H1 (cell line): ENCODE results near the gene ALPP. TPM values are rescaled to one million over a fixed set of nuclear protein-coding genes. Genes with fewer than 3 reads are reported as not detected.

Experiments used
- CTCF ChIA-PET: fragments of 300-600 bp; sonication (Branson Sonifier 250); formaldehyde crosslinking; loops from one replicate; lab custom pipeline; 2021; ENCODE audit not compliant: partially characterized antibody; lab: Charles Lee
- POLR2A ChIA-PET: fragments of 300-600 bp; sonication (Branson Sonifier 250); formaldehyde crosslinking; loops from one replicate; lab custom pipeline; 2021; ENCODE audit warnings: inconsistent platforms; ENCODE audit not compliant: partially characterized antibody; lab: Charles Lee
- DNase-seq, 2 experiments: peaks; one replicate each; pipeline versions ENCODE4 v3.0.0 to v3.0.0-alpha.2; 2010 to 2022; ENCODE audit warnings: low spot score in 2 of 2, low read depth in 1 of 2, mixed read lengths in 1 of 2
- FAIRE-seq: peaks from 2 replicates; lab custom pipeline; 2011; peaks lifted over from hg19 to GRCh38; lab: Jason Lieb, UNC
- H2AFZ ChIP-seq: 2 replicates; pipeline ENCODE4 v1.8.1; 2012; ENCODE audit warnings: low read length, inconsistent platforms
- H2AK5ac ChIP-seq: 2 replicates; pipeline ENCODE4 v1.6.1; 2013; ENCODE audit warnings: low read depth, low read length
- H2BK120ac ChIP-seq: replicated peaks from 2 replicates; pipeline ENCODE3; 2013; ENCODE audit warnings: low read depth, low read length, inconsistent platforms
- H2BK12ac ChIP-seq: 2 replicates; pipeline ENCODE4 v1.6.1; 2013; ENCODE audit warnings: low read depth, low read length
- H2BK15ac ChIP-seq: 2 replicates; pipeline ENCODE4 v1.6.1; 2013; ENCODE audit warnings: low read length
- H2BK20ac ChIP-seq: 2 replicates; pipeline ENCODE4 v1.6.1; 2013; ENCODE audit warnings: low read length
- H2BK5ac ChIP-seq: 2 replicates; pipeline ENCODE4 v1.6.1; 2013; ENCODE audit warnings: low read depth, low read length
- H3K14ac ChIP-seq: 2 replicates; pipeline ENCODE4 v1.6.1; 2013; ENCODE audit warnings: inconsistent platforms; ENCODE audit not compliant: insufficient read length
- H3K18ac ChIP-seq: 2 replicates; pipeline ENCODE4 v1.6.1; 2013; ENCODE audit warnings: low read length; ENCODE audit errors: extremely low read depth
- H3K23ac ChIP-seq: 2 replicates; pipeline ENCODE4 v1.6.1; 2013; ENCODE audit warnings: inconsistent platforms; ENCODE audit not compliant: insufficient read length
- H3K23me2 ChIP-seq: 2 replicates; pipeline ENCODE4 v1.6.1; 2013; ENCODE audit warnings: low read depth, low read length
- H3K27ac ChIP-seq: 2 replicates; pipeline ENCODE4 v1.6.1; 2011; ENCODE audit warnings: low read depth, low read length, inconsistent platforms
- H3K27me3 ChIP-seq, 4 experiments: replicated peaks in 1 of 4; 1 replicate in 1 of 4; 2 replicates in 3 of 4; pipeline versions ENCODE4 v1.6.1 to v1.8.1; 2011 to 2013; ENCODE audit warnings: low read length in 3 of 4, mild to moderate bottlenecking in 3 of 4, inconsistent platforms in 2 of 4, mixed read lengths in 2 of 4, moderate library complexity in 1 of 4; ENCODE audit not compliant: control insufficient read depth in 3 of 4, insufficient read depth in 3 of 4; ENCODE audit errors: extremely low read depth in 1 of 4
- H3K36me3 ChIP-seq, 4 experiments: 2 replicates each; pipeline versions ENCODE4 v1.6.1 to v1.8.1; 2011 to 2013; ENCODE audit warnings: mild to moderate bottlenecking in 4 of 4, low read length in 3 of 4, moderate library complexity in 2 of 4, control low read depth in 1 of 4, inconsistent platforms in 1 of 4; ENCODE audit not compliant: insufficient read depth in 4 of 4, control insufficient read depth in 2 of 4
- H3K4ac ChIP-seq: replicated peaks from 2 replicates; pipeline ENCODE3; 2013; ENCODE audit warnings: low read length, low read depth, mixed read lengths, inconsistent platforms; ENCODE audit not compliant: insufficient read length
- H3K4me1 ChIP-seq, 4 experiments: replicated peaks in 1 of 4; 1 replicate in 1 of 4; 2 replicates in 3 of 4; pipeline versions ENCODE4 v1.6.1 to v1.8.1; 2011 to 2013; ENCODE audit warnings: low read length in 3 of 4, inconsistent platforms in 2 of 4, mixed read lengths in 1 of 4; ENCODE audit not compliant: insufficient read depth in 4 of 4, control insufficient read depth in 3 of 4
- H3K4me2 ChIP-seq, 2 experiments: 2 replicates each; pipeline versions ENCODE4 v1.6.1 to v1.8.1; 2011 to 2013; ENCODE audit warnings: low read depth in 2 of 2, low read length in 2 of 2, control low read depth in 1 of 2, inconsistent platforms in 1 of 2, mild to moderate bottlenecking in 1 of 2; ENCODE audit not compliant: insufficient read depth in 1 of 2
- H3K4me3 ChIP-seq, 4 experiments: fragments of 200-600, 300-600 bp in 1 of 4; sonication (generic), shearing (Covaris generic), sonication (Bioruptor Twin) in 1 of 4; 2 replicates each; pipeline versions ENCODE4 v1.5.1 to v1.8.1; 2011 to 2016; ENCODE audit warnings: low read length in 4 of 4, low read depth in 3 of 4, control low read depth in 2 of 4, inconsistent platforms in 2 of 4, mild to moderate bottlenecking in 2 of 4, mixed read lengths in 1 of 4, moderate library complexity in 1 of 4; ENCODE audit not compliant: insufficient read depth in 2 of 4; ENCODE audit errors: extremely low read depth in 1 of 4
- H3K56ac ChIP-seq: replicated peaks from 2 replicates; pipeline ENCODE3; 2013; ENCODE audit warnings: low read depth, mild to moderate bottlenecking, mixed read lengths, low read length, inconsistent platforms; ENCODE audit not compliant: insufficient read length
- H3K79me1 ChIP-seq: 2 replicates; pipeline ENCODE4 v1.6.1; 2013; ENCODE audit warnings: low read depth, low read length, control low read depth
- H3K79me2 ChIP-seq, 2 experiments: 2 replicates each; pipeline versions ENCODE4 v1.6.1 to v1.8.1; 2012 to 2013; ENCODE audit warnings: low read length in 2 of 2, mild to moderate bottlenecking in 2 of 2, inconsistent platforms in 1 of 2; ENCODE audit not compliant: insufficient read depth in 2 of 2, control insufficient read depth in 1 of 2
- H3K9ac ChIP-seq, 4 experiments: replicated peaks in 1 of 4; 1 replicate in 1 of 4; 2 replicates in 3 of 4; pipeline versions ENCODE4 v1.6.1 to v1.8.1; 2011 to 2013; ENCODE audit warnings: low read depth in 3 of 4, low read length in 3 of 4, control low read depth in 2 of 4, mild to moderate bottlenecking in 2 of 4, moderate library complexity in 2 of 4, inconsistent platforms in 1 of 4; ENCODE audit errors: extremely low read depth in 1 of 4
- H3K9me3 ChIP-seq, 2 experiments: 2 replicates each; pipeline versions ENCODE4 v1.6.1 to v1.8.1; 2012 to 2013; ENCODE audit warnings: mild to moderate bottlenecking in 2 of 2, moderate library complexity in 2 of 2, control low read depth in 1 of 2, inconsistent platforms in 1 of 2, low read depth in 1 of 2, low read length in 1 of 2, mixed read lengths in 1 of 2; ENCODE audit not compliant: insufficient read depth in 2 of 2
- H4K20me1 ChIP-seq, 2 experiments: replicated peaks in 1 of 2; 2 replicates each; pipeline versions ENCODE3 to v1.8.1; 2011 to 2013; ENCODE audit warnings: inconsistent platforms in 2 of 2, low read length in 2 of 2, mild to moderate bottlenecking in 1 of 2; ENCODE audit not compliant: insufficient read depth in 2 of 2, control insufficient read depth in 1 of 2
- H4K5ac ChIP-seq: 2 replicates; pipeline ENCODE4 v1.6.1; 2013; ENCODE audit warnings: low read length, low read depth, mixed read lengths, inconsistent platforms; ENCODE audit not compliant: insufficient read length
- H4K8ac ChIP-seq: 2 replicates; pipeline ENCODE4 v1.8.0; 2013; ENCODE audit warnings: mild to moderate bottlenecking, moderate library complexity, low read length, inconsistent platforms; ENCODE audit not compliant: insufficient read depth; ENCODE audit errors: extremely low read depth
- H4K91ac ChIP-seq: replicated peaks from 2 replicates; pipeline ENCODE3; 2013; ENCODE audit warnings: low read length, mixed read lengths, inconsistent platforms; ENCODE audit not compliant: insufficient read length
- ATF2 ChIP-seq: IDR thresholded peaks from 2 replicates; pipeline ENCODE4 v1.6.1; 2012; ENCODE audit warnings: low read length, inconsistent platforms
- BRCA1 ChIP-seq: IDR thresholded peaks from 2 replicates; pipeline ENCODE4 v1.6.1; 2012; ENCODE audit warnings: low read depth, low read length, improper control_type of control experiment
- CHD1 ChIP-seq: IDR thresholded peaks from 2 replicates; pipeline ENCODE4 v1.6.1; 2012; ENCODE audit warnings: low read depth, low read length, improper control_type of control experiment
- CHD2 ChIP-seq: IDR thresholded peaks from 2 replicates; pipeline ENCODE4 v1.6.1; 2012; ENCODE audit warnings: low read length, improper control_type of control experiment
- CTBP2 ChIP-seq: IDR thresholded peaks from 2 replicates; pipeline ENCODE4 v1.7.0; 2011; ENCODE audit warnings: borderline replicate concordance, mild to moderate bottlenecking, moderate library complexity, mixed read lengths, low read length; ENCODE audit not compliant: insufficient read depth, insufficient read length
- FOSL1 ChIP-seq: IDR thresholded peaks from 2 replicates; pipeline ENCODE4 v1.6.1; 2011; ENCODE audit warnings: mild to moderate bottlenecking, low read depth, low read length, moderate library complexity; ENCODE audit not compliant: insufficient read depth
- MAFK ChIP-seq: IDR thresholded peaks from 2 replicates; pipeline ENCODE4 v1.6.1; 2012; ENCODE audit warnings: low read depth, mild to moderate bottlenecking, improper control_type of control experiment, low read length
- SAP30 ChIP-seq: fragments of 300-600 bp; sonication (generic); IDR thresholded peaks from 2 replicates; pipeline ENCODE4 v1.7.1; 2012; ENCODE audit warnings: low read length, moderate library complexity, mild to moderate bottlenecking, inconsistent platforms; ENCODE audit not compliant: insufficient read depth, insufficient replicate concordance
- SP1 ChIP-seq: IDR thresholded peaks from 2 replicates; pipeline ENCODE4 v1.6.1; 2011; ENCODE audit warnings: low read depth, low read length
- WGBS, 2 experiments: shearing (Covaris generic) in 1 of 2; methylation state at CpG; one replicate each; pipeline versions ENCODE4 v1.1.6 to v1.1.7; 2013 to 2015; ENCODE audit warnings: low lambda C conversion rate in 2 of 2, mixed read lengths in 2 of 2, inconsistent platforms in 1 of 2, low coverage in 1 of 2, missing lambda C conversion rate in 1 of 2; ENCODE audit not compliant: insufficient replicate concordance in 2 of 2, insufficient coverage in 1 of 2, insufficient read length in 1 of 2; ENCODE audit errors: extremely low coverage in 1 of 2, missing lambda C conversion rate in 1 of 2; 5-methylcytosine and 5-hydroxymethylcytosine counted together
- polyA plus RNA-seq, 7 experiments: library from polyadenylated mRNA; depleted of rRNA in 3 of 7; stranded (reverse) in 5 of 7; unstranded in 2 of 7; fragments of >200 nt in 5 of 7; fragments of 200-250 nt in 2 of 7; gene quantifications; 1 replicate in 5 of 7; 2 replicates in 1 of 7; 4 replicates in 1 of 7; pipeline versions ENCODE4 v1.2.1 to v1.2.3, GENCODE V29; 2011 to 2013; ENCODE audit warnings: missing spikeins in 2 of 7, mixed read lengths in 2 of 7
- total RNA-seq: library from RNA; stranded (reverse); fragmentation: NEBNext Ultra II Directional; extraction: Animal tissue kit (Norgen Biotek cat#: 25700); gene quantifications from 2 replicates; pipeline ENCODE4 v1.2.1, GENCODE V29; 2021

Gene ALPP
- total and polyA plus RNA-seq, 2 of the 8 experiments (the other 6 are each of a cell fraction or from before 2014, with no cell fraction given), result 0.15 TPM

- Histone ChIP-seq H2BK20ac (peak overlapping the region; percentile 34; the same call in 1 of the 2 replicates), H3K9ac (peak overlapping the region; percentile 46 to 67 (median 59); a peak in 6 of 7 replicates), H3K79me1 (peaks cover 4% of the 10 kb centered on the region), H3K4me2 (peak overlapping the region; percentile 77 to 88), H2AFZ (no peak overlapping the region), H3K23me2 (peaks cover 23% of the 10 kb centered on the region; the same call in 1 of the 2 replicates), H3K23ac (no peak overlapping the region), H2BK15ac (no peak overlapping the region; the same call in 1 of the 2 replicates), H3K79me2 (peaks cover 0 to 44% of the 10 kb centered on the region in 2 experiments; a peak in 2 of 4 replicates), H2BK5ac (peak overlapping the region; percentile 89; the same call in 1 of the 2 replicates), H3K27ac (no peak overlapping the region), H4K8ac (peak overlapping the region; percentile 87), H4K20me1 (peaks cover 5 to 13% of the 10 kb centered on the region in 2 experiments), H4K91ac (peak overlapping the region; percentile 81), H2AK5ac (no peak overlapping the region), H3K36me3 (peaks cover 8 to 55% (median 32%) of the 10 kb centered on the region in 4 experiments), H3K4me3 (peak overlapping the region; percentile 69 to 95 (median 76)), H2BK120ac (peak overlapping the region; percentile 70), H3K18ac (peak overlapping the region; percentile 90), H3K4me1 (peaks cover 4 to 39% (median 28%) of the 10 kb centered on the region in 4 experiments), H2BK12ac (peak overlapping the region; percentile 98; the same call in 1 of the 2 replicates), H3K27me3 (peaks cover 12 to 40% (median 36%) of the 10 kb centered on the region in 4 experiments), H4K5ac (peak overlapping the region; percentile 73), H3K14ac (no peak overlapping the region), H3K4ac (peak overlapping the region; percentile 71), H3K9me3 (no peaks in the 10 kb centered on the region), H3K56ac (peak overlapping the region; percentile 38)
- ChIA-PET CTCF (interaction anchor here (0.7 to 9.8 kb wide), 14 partner anchors 9 to 393 kb away, joined by 3 to 80 read pairs (median 6); partner anchors contain the start of gene PRSS56), POLR2A (interaction anchor here (0.7 to 7.0 kb wide), 14 partner anchors 8 to 94 kb away, joined by 3 to 57 read pairs (median 4); partner anchors contain the start of gene ALPG)
- 2% methylated on average over 70 of the region's 79 CpGs; no CpG with 5 or more reads in 1 of the 2 experiments for WGBS, 2 experiments
- DNase-seq (peak in 1 of 2 experiments; percentile 72), FAIRE-seq (no peak)
- no peak for TF ChIP-seq SP1
- TF ChIP-seq BRCA1, result no peak
- TF ChIP-seq CHD2, result no peak
- no peak for TF ChIP-seq CTBP2
- no peak for TF ChIP-seq CHD1
- TF ChIP-seq ATF2, result no peak
- TF ChIP-seq FOSL1, result no peak
- no peak for TF ChIP-seq MAFK
- no peak for TF ChIP-seq SAP30
Observed at GRCh38 chr2:232419245-232420072, 40.9 kb downstream of the ALPP start.
